Neural progenitor cell (in vitro differentiated cells): ENCODE data around the gene MLH1. TPM values are rescaled to one million over a fixed set of nuclear protein-coding genes. Genes with fewer than 3 reads are reported as not detected.

Experiments used
- DNase-seq: peaks from one replicate; pipeline ENCODE4 v3.0.0-alpha.2; 2016; ENCODE audit warnings: low spot score
- H2AFZ ChIP-seq: fragments of 200-600 bp; sonication (generic); replicated peaks from 2 replicates; pipeline ENCODE4 v1.6.1; 2016; ENCODE audit warnings: antibody characterized with exemption
- H3F3A ChIP-seq: fragments of 200-600 bp; sonication (generic); 2 replicates; pipeline ENCODE4 v1.6.1; 2016; ENCODE audit warnings: antibody characterized with exemption, low read depth
- H3K27ac ChIP-seq: fragments of 200-600 bp; sonication (generic); 2 replicates; pipeline ENCODE4 v1.5.1; 2016; ENCODE audit warnings: mild to moderate bottlenecking
- H3K27me3 ChIP-seq: fragments of 200-600 bp; sonication (generic); 2 replicates; pipeline ENCODE4 v1.6.1; 2016; ENCODE audit warnings: mild to moderate bottlenecking, moderate library complexity
- H3K36me3 ChIP-seq: fragments of 200-600 bp; sonication (generic); 2 replicates; pipeline ENCODE4 v1.5.1; 2016
- H3K4me1 ChIP-seq: fragments of 200-600 bp; sonication (generic); 2 replicates; pipeline ENCODE4 v1.6.1; 2016; ENCODE audit warnings: mixed run types
- H3K4me2 ChIP-seq: fragments of 200-600 bp; sonication (generic); 2 replicates; pipeline ENCODE4 v1.6.1; 2016
- H3K4me3 ChIP-seq: fragments of 200-600 bp; sonication (generic); 2 replicates; pipeline ENCODE4 v1.5.1; 2016
- H3K79me2 ChIP-seq: fragments of 200-600 bp; sonication (generic); 2 replicates; pipeline ENCODE4 v1.6.1; 2016; ENCODE audit warnings: low read depth
- H3K9ac ChIP-seq: fragments of 200-600 bp; sonication (generic); 2 replicates; pipeline ENCODE4 v1.6.1; 2016
- H3K9me3 ChIP-seq: fragments of 200-600 bp; sonication (generic); 2 replicates; pipeline ENCODE4 v1.5.1; 2016; ENCODE audit warnings: low read depth
- H4K20me1 ChIP-seq: fragments of 200-600 bp; sonication (generic); 2 replicates; pipeline ENCODE4 v1.6.1; 2016; ENCODE audit warnings: low read depth
- H3K27ac Mint-ChIP-seq: 3 replicates; pipeline ENCODE4 v1.8.0; 2021; ENCODE audit warnings: mixed read lengths
- H3K27me3 Mint-ChIP-seq: 2 replicates; pipeline ENCODE4 v1.8.0; 2022; ENCODE audit warnings: low read depth, mild to moderate bottlenecking, inconsistent platforms, moderate library complexity, mixed read lengths; ENCODE audit not compliant: insufficient read depth
- H3K36me3 Mint-ChIP-seq: 3 replicates; pipeline ENCODE4 v1.8.0; 2021; ENCODE audit warnings: mixed read lengths
- H3K4me1 Mint-ChIP-seq: 3 replicates; pipeline ENCODE4 v1.8.0; 2021; ENCODE audit warnings: mixed read lengths
- H3K4me3 Mint-ChIP-seq: 3 replicates; pipeline ENCODE4 v1.8.0; 2021; ENCODE audit warnings: mild to moderate bottlenecking, moderate library complexity, mixed read lengths
- H3K9me3 Mint-ChIP-seq: 3 replicates; pipeline ENCODE4 v1.8.0; 2020; ENCODE audit warnings: mixed read lengths
- CTCF ChIP-seq: fragments of 200-600 bp; sonication (generic); IDR thresholded peaks from 2 replicates; pipeline ENCODE4 v1.5.1; 2017; ENCODE audit warnings: antibody characterized with exemption, mild to moderate bottlenecking
- EZH2 ChIP-seq: fragments of 200-600 bp; sonication (generic); IDR thresholded peaks from 2 replicates; pipeline ENCODE4 v1.6.1; 2017; ENCODE audit warnings: antibody characterized with exemption, mild to moderate bottlenecking, moderate library complexity
- EZH2phosphoT487 ChIP-seq: fragments of 200-600 bp; sonication (generic); IDR thresholded peaks from 2 replicates; pipeline ENCODE4 v1.6.1; 2017; ENCODE audit warnings: antibody characterized with exemption
- total RNA-seq: library from RNA; depleted of rRNA; stranded (reverse); fragments of >200 nt; gene quantifications from 2 replicates; pipeline ENCODE4 v1.2.3, GENCODE V29; 2015; ENCODE audit warnings: low replicate concordance

The MLH1 gene
- total RNA-seq, 1 donor from 2014 or later, result 71.1 TPM

- Histone ChIP-seq H3K4me3 (no peak overlapping the region), H3K9me3 (no peaks in the 10 kb centered on the region), H2AFZ (no peak overlapping the region), H3K27ac (no peak overlapping the region), H3K4me2 (no peak overlapping the region), H3K9ac (no peak overlapping the region), H3K4me1 (peaks cover 6% of the 10 kb centered on the region), H3K27me3 (no peaks in the 10 kb centered on the region), H3K36me3 (no peaks in the 10 kb centered on the region), H3F3A (no peaks in the 10 kb centered on the region), H3K79me2 (no peaks in the 10 kb centered on the region), H4K20me1 (no peaks in the 10 kb centered on the region)
- DNase-seq, result no peak
- no peaks in the 10 kb centered on the region for H3K36me3 Mint-ChIP-seq
- H3K4me3 Mint-ChIP-seq, result no peak overlapping the region
- no peak overlapping the region for H3K27ac Mint-ChIP-seq
- H3K27me3 Mint-ChIP-seq, result peaks cover 2% of the 10 kb centered on the region
- no peaks in the 10 kb centered on the region for H3K9me3 Mint-ChIP-seq
- no peak for TF ChIP-seq CTCF
- no peak for TF ChIP-seq EZH2
- no peak for TF ChIP-seq EZH2phosphoT487
- H3K4me1 Mint-ChIP-seq, result peaks cover 11% of the 10 kb centered on the region
Observed at GRCh38 chr3:36964331-36964730, 29.0 kb upstream of the MLH1 start.

GRCh38 chr3:36964817-36965216 is 28.5 kb upstream of the MLH1 start:
- Histone ChIP-seq H3K9me3 (no peaks in the 10 kb centered on the region), H3K4me3 (no peak overlapping the region), H3K36me3 (no peaks in the 10 kb centered on the region), H3K4me1 (peaks cover 11% of the 10 kb centered on the region), H4K20me1 (no peaks in the 10 kb centered on the region), H3K9ac (no peak overlapping the region), H3K4me2 (no peak overlapping the region), H3K27me3 (no peaks in the 10 kb centered on the region), H3K79me2 (no peaks in the 10 kb centered on the region), H3K27ac (no peak overlapping the region), H2AFZ (no peak overlapping the region), H3F3A (no peaks in the 10 kb centered on the region)
- Mint-ChIP-seq H3K27ac (no peak overlapping the region), H3K9me3 (no peaks in the 10 kb centered on the region), H3K4me1 (peaks cover 13% of the 10 kb centered on the region), H3K4me3 (no peak overlapping the region), H3K27me3 (peaks cover 2% of the 10 kb centered on the region), H3K36me3 (no peaks in the 10 kb centered on the region)
- TF ChIP-seq CTCF, result no peak
- no peak for TF ChIP-seq EZH2
- TF ChIP-seq EZH2phosphoT487, result no peak
- no peak for DNase-seq

- TF ChIP-seq EZH2, result no peak
- TF ChIP-seq CTCF, result no peak
- TF ChIP-seq EZH2phosphoT487, result no peak
- no peak overlapping the region for H3K4me2 ChIP-seq
- H3K4me3 ChIP-seq, result no peak overlapping the region
- no peak overlapping the region for H3K9ac ChIP-seq
- H3K79me2 ChIP-seq, result no peaks in the 10 kb centered on the region
- no peaks in the 10 kb centered on the region for H3F3A ChIP-seq
- DNase-seq, result no peak
- peaks cover 17% of the 10 kb centered on the region for H3K4me1 ChIP-seq
- H3K27me3 ChIP-seq, result no peaks in the 10 kb centered on the region
- no peaks in the 10 kb centered on the region for H3K36me3 ChIP-seq
- Mint-ChIP-seq H3K27me3 (peaks cover 4% of the 10 kb centered on the region), H3K4me1 (peaks cover 15% of the 10 kb centered on the region), H3K4me3 (no peak overlapping the region), H3K27ac (no peak overlapping the region), H3K9me3 (no peaks in the 10 kb centered on the region), H3K36me3 (no peaks in the 10 kb centered on the region)
- no peak overlapping the region for H3K27ac ChIP-seq
- H3K9me3 ChIP-seq, result no peaks in the 10 kb centered on the region
- no peaks in the 10 kb centered on the region for H4K20me1 ChIP-seq
- H2AFZ ChIP-seq, result no peak overlapping the region
Observed at GRCh38 chr3:36965440-36965839, 27.9 kb upstream of the MLH1 start.

GRCh38 chr3:36969085-36969484 is 24.2 kb upstream of the MLH1 start:
- no peaks in the 10 kb centered on the region for H4K20me1 ChIP-seq
- H3K79me2 ChIP-seq, result no peaks in the 10 kb centered on the region
- Mint-ChIP-seq H3K4me1 (peaks cover 21% of the 10 kb centered on the region), H3K27ac (peak overlapping the region; percentile 92), H3K27me3 (peaks cover 2% of the 10 kb centered on the region), H3K9me3 (no peaks in the 10 kb centered on the region), H3K4me3 (peak overlapping the region; percentile 60), H3K36me3 (no peaks in the 10 kb centered on the region)
- no peak for DNase-seq
- H3K9me3 ChIP-seq, result no peaks in the 10 kb centered on the region
- H3K4me2 ChIP-seq, result peak overlapping the region; percentile 58
- H3F3A ChIP-seq, result no peaks in the 10 kb centered on the region
- H3K9ac ChIP-seq, result no peak overlapping the region
- no peaks in the 10 kb centered on the region for H3K27me3 ChIP-seq
- H2AFZ ChIP-seq, result peak overlapping the region; percentile 76
- H3K4me3 ChIP-seq, result no peak overlapping the region
- no peak for TF ChIP-seq EZH2
- H3K27ac ChIP-seq, result no peak overlapping the region
- H3K36me3 ChIP-seq, result no peaks in the 10 kb centered on the region
- peaks cover 24% of the 10 kb centered on the region for H3K4me1 ChIP-seq
